Measurements from ENCODE around the gene STEAP3. TPM values are rescaled to one million over a fixed set of nuclear protein-coding genes. Genes with fewer than 3 reads are reported as not detected.

Gene STEAP3
- total RNA-seq, 4 donors from 2014 or later = 5.5 to 19.8 (median 8.1) TPM

GRCh38 chr2:119229716-119230115, 6.1 kb downstream of the STEAP3 start:
- H3K27me3 ChIP-seq = no peaks in the 10 kb centered on the region
- WGBS, 2 donors = 82 to 84% methylated on average over 3 of the region's 3 CpGs
- no peak for TF ChIP-seq POLR2A (IDR thresholded peaks at IDR 0.05)
- no peak for TF ChIP-seq CTCF (IDR thresholded peaks at IDR 0.05)
- no peak for TF ChIP-seq EP300 (IDR thresholded peaks at IDR 0.05)

DNA sequence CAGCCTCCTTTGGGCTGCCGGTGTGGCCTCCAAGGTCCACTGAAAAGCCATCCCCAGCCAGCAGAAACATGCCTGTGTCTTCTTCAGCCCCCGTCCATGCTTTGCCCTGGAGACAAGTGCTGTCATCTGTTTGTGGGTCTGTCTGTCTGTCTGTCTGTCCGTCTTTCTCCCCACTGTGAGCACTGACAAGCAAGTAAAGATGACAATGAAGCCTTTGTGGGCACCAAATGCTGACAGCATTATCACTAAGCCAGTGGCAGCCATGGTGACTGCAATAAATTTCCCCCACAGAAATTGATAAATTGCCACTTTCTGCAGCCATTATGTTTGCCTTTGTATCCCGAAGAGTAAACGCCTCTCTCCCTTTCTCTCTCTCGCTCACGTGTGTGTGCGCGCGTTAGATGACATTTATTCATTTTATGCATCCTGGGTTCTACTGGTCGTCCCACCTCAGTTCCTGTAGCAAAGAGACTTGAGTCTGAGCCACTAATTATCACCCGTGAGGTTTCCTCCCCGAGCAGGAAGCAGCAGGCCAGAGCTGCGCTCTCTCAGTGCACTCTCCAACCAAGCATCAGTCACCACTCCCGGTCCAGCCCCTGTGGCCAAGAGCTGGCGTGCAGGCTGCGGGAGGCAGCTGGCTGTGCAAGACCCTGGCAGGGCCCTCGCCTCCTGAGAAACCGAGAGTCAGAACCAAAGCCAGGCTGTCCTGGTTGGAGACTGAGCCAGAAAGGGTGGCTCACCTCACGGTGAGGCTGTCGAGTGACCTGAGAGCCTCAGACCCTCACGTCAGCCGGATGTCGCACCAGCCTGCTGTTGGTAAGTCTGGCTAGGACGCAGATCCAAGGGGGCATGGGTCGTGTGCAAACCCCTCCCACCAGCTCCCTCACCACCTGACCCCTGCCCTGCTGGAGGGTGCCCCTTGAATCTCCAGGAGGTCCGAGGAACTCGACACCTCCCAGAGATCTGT, 6.9 kb downstream of the STEAP3 start:
- no peaks in the 10 kb centered on the region for H3K9me3 ChIP-seq
- WGBS, 2 donors = 49 to 59% methylated on average over 28 of the region's 28 CpGs
- H3K27ac ChIP-seq = no peak overlapping the region
- no peaks in the 10 kb centered on the region for H3K27me3 ChIP-seq
- H3K36me3 ChIP-seq = no peaks in the 10 kb centered on the region
- H3K4me3 ChIP-seq = no peak overlapping the region
- DNase-seq (ENCODE audit: low spot score in 2 of 2) = no peak
- TF ChIP-seq CTCF (IDR thresholded peaks at IDR 0.05) (no peak), EP300 (IDR thresholded peaks at IDR 0.05) (no peak), POLR2A (IDR thresholded peaks at IDR 0.05) (no peak)
- H3K4me1 ChIP-seq = peaks cover 0 to 4% (median 0%) of the 10 kb centered on the region in 4 donors

More at GRCh38 chr2:119229716-119230115, 6.1 kb downstream of the STEAP3 start:
- peaks cover 0 to 5% (median 0%) of the 10 kb centered on the region in 4 donors for H3K4me1 ChIP-seq
- H3K9me3 ChIP-seq = no peaks in the 10 kb centered on the region
- H3K36me3 ChIP-seq = no peaks in the 10 kb centered on the region
- H3K4me3 ChIP-seq = no peak overlapping the region
- H3K27ac ChIP-seq = no peak overlapping the region
- no peak for DNase-seq (ENCODE audit: low spot score in 2 of 2)

DNA sequence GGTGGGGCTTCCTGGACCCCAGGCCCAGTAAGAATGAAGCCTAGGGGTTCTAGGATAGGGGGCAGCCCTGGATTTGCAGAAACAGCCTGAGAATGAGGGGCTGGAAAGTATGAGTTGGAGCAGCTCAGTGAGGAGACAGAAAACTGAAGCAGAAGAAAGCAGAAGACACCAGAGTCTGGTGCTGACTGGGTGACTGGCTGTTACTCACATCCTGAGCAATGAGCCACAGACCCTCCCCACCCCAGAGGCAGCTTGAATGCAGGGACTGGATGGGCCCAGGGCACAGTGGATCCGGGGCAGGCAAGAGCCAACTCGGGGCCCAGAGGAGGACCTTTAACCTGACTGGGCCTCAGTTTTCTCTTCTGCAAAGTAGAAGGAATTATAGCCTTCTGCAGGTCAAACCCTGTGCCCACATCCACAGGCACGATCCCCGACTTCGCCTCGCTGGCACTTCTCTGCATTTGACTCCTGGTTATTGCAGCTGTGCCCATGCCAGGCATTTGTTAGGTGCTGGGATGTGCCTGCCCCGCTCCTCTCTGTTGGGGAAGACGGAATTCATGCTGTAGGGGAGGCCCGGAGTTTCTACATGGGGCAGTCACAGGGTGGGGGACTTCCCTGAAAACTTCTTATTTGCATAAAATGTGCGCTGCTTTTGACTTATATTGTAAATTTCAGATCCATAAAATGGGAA, 8.5 kb downstream of the STEAP3 start:
- H3K27me3 ChIP-seq = no peaks in the 10 kb centered on the region
- H3K27ac ChIP-seq = no peak overlapping the region
- no peak for DNase-seq (ENCODE audit: low spot score in 2 of 2)
- no peaks in the 10 kb centered on the region for H3K9me3 ChIP-seq
- H3K36me3 ChIP-seq = no peaks in the 10 kb centered on the region
- H3K4me1 ChIP-seq = peaks cover 0 to 4% (median 0%) of the 10 kb centered on the region in 4 donors
- TF ChIP-seq EP300 (IDR thresholded peaks at IDR 0.05) (no peak), POLR2A (IDR thresholded peaks at IDR 0.05) (no peak), CTCF (IDR thresholded peaks at IDR 0.05) (no peak)
- WGBS, 2 donors = 91 to 94% methylated on average over 9 to 10 of the region's 10 CpGs
- no peak overlapping the region for H3K4me3 ChIP-seq

GRCh38 chr2:119232666-119232993, 9.0 kb downstream of the STEAP3 start:
- TF ChIP-seq CTCF (IDR thresholded peaks at IDR 0.05) (no peak), POLR2A (IDR thresholded peaks at IDR 0.05) (no peak), EP300 (IDR thresholded peaks at IDR 0.05) (no peak)
- no peaks in the 10 kb centered on the region for H3K9me3 ChIP-seq
- 90 to 93% methylated on average over 3 of the region's 3 CpGs for WGBS, 2 donors
- H3K36me3 ChIP-seq = no peaks in the 10 kb centered on the region
- H3K27me3 ChIP-seq = no peaks in the 10 kb centered on the region
- peaks cover 0 to 4% (median 0%) of the 10 kb centered on the region in 4 donors for H3K4me1 ChIP-seq
- no peak overlapping the region for H3K4me3 ChIP-seq
- no peak overlapping the region for H3K27ac ChIP-seq
- DNase-seq (ENCODE audit: low spot score in 2 of 2) = no peak
